K562 (cell line): ENCODE data around the gene ZSWIM3. TPM values are rescaled to one million over a fixed set of nuclear protein-coding genes. Genes with fewer than 3 reads are reported as not detected.

Experiments used
- DMBX1 ChIP-seq: fragments of 250-450 bp; sonication (Bioruptor Pico); IDR thresholded peaks from 2 replicates; pipeline ENCODE4 v1.8.0; 2022; ENCODE audit warnings: inconsistent platforms, mild to moderate bottlenecking, moderate library complexity, borderline replicate concordance
- ESRRB ChIP-seq: fragments of 250-450 bp; sonication (Bioruptor Pico); IDR thresholded peaks from 2 replicates; pipeline ENCODE4 v1.5.0; 2020; ENCODE audit warnings: mild to moderate bottlenecking, moderate library complexity, borderline replicate concordance
- MGA ChIP-seq: fragments of 450-650 bp; IDR thresholded peaks from 2 replicates; pipeline ENCODE4 v1.6.1; 2016; ENCODE audit warnings: mild to moderate bottlenecking, moderate library complexity
- NR4A1 ChIP-seq, 2 experiments: fragments of 250-450 bp in 1 of 2; fragments of 450-650 bp in 1 of 2; sonication (Bioruptor Pico) in 1 of 2; IDR thresholded peaks; 2 replicates each; pipeline versions ENCODE4 v1.4.0 to v1.6.1; 2016 to 2020; ENCODE audit warnings: mild to moderate bottlenecking in 2 of 2, missing compliant biosample characterization in 1 of 2, missing genetic modification characterization in 1 of 2, moderate library complexity in 1 of 2
- NUFIP1 ChIP-seq: fragments of 450-650 bp; IDR thresholded peaks from 2 replicates; pipeline ENCODE4 v1.6.1; 2018; ENCODE audit not compliant: partially characterized antibody
- THRB ChIP-seq: fragments of 450-650 bp; formaldehyde crosslinking; conservative IDR thresholded peaks from 2 replicates; pipeline ENCODE4 v1.4.0; 2022; ENCODE audit warnings: mild to moderate bottlenecking, missing genetic modification characterization
- ZNF384 ChIP-seq: IDR thresholded peaks from 2 replicates; pipeline ENCODE4 v1.6.1; 2012; ENCODE audit warnings: low read depth, low read length, improper control_type of control experiment
- ZNF445 ChIP-seq: fragments of 250-450 bp; sonication (Bioruptor Pico); IDR thresholded peaks from 2 replicates; pipeline ENCODE4 v1.4.0; 2020; ENCODE audit warnings: low read depth, mild to moderate bottlenecking, moderate library complexity
- polyA plus RNA-seq, 8 experiments: library from polyadenylated mRNA; depleted of rRNA in 4 of 8; stranded (reverse) in 5 of 8; unstranded in 3 of 8; fragments of >200 nt; fragmentation: Nextera tagmentation in 2 of 8; fragmentation: Illumina TruSeq in 1 of 8; extraction: Ambion mirVana in 2 of 8; extraction: Trizol in 1 of 8; gene quantifications; 2 replicates each; pipeline versions ENCODE4 v1.2.1 to v1.2.3, GENCODE V29; 2011 to 2014; ENCODE audit warnings: inconsistent platforms in 1 of 8, missing spikeins in 1 of 8
- total RNA-seq, 7 experiments: library from RNA; depleted of rRNA in 6 of 7; stranded (reverse); fragments of >200 nt in 6 of 7; fragmentation: Illumina TruSeq in 2 of 7; extraction: Trizol in 2 of 7; gene quantifications; 2 replicates each; pipeline versions ENCODE4 v1.2.1 to v1.2.3, GENCODE V29; 2011 to 2021; ENCODE audit warnings: low replicate concordance in 1 of 7

Gene ZSWIM3
- total and polyA plus RNA-seq, 9 of the 15 experiments (the other 6 are each of a cell fraction or from before 2014, with no cell fraction given) = 1.7 to 4.3 (median 2.9) TPM

GRCh38 chr20:45874576-45874975 lies 17.2 kb downstream of the ZSWIM3 start (continued):
- no peak for TF ChIP-seq MGA
- TF ChIP-seq THRB = no peak
- no peak for TF ChIP-seq NR4A1 (CRISPR knock-in tag; IDR thresholded peaks at IDR 0.05)
- TF ChIP-seq NR4A1 (tag; IDR thresholded peaks at IDR 0.05) = no peak
- TF ChIP-seq ESRRB = no peak
- TF ChIP-seq NUFIP1 = no peak
- no peak for TF ChIP-seq ZNF384
- no peak for TF ChIP-seq ZNF445 (CRISPR knock-in tag)
- TF ChIP-seq DMBX1 (CRISPR knock-in tag) = no peak
